ENCODE results near the gene MRPS15.
"Not testable (repeated sequence)": the region's sequence is repeated elsewhere in the genome, so short reads cannot be mapped to it uniquely, and the experiment has no call there.

The MRPS15 gene

GRCh38 chr1:36463803-36464604 lies at the start of gene MRPS15:
TSS of gene MRPS15 (minus strand) at chr1:36464384. CDS start at chr1:36464275, 109 bp downstream.
- peaks cover 25 to 26% of the 10 kb centered on the region in 2 donors for H3K36me3 ChIP-seq (ENCODE audit: control insufficient read depth in 2 of 2, insufficient read depth in 2 of 2, low read length in 2 of 2)

GRCh38 chr1:36512842-36513241 lies 48.7 kb upstream of the MRPS15 start:
- Histone ChIP-seq H3K4me3 (ENCODE audit: low read length in 2 of 2) (no peak overlapping the region), H3K9ac (ENCODE audit: low read length in 2 of 2) (no peak overlapping the region), H3K9me3 (ENCODE audit: control insufficient read depth in 2 of 2, low read length in 2 of 2) (no peaks in the 10 kb centered on the region), H3K4me1 (ENCODE audit: control insufficient read depth, insufficient read depth, low read length) (no peaks in the 10 kb centered on the region), H3K36me3 (ENCODE audit: control insufficient read depth in 2 of 2, insufficient read depth in 2 of 2, low read length in 2 of 2) (no peaks in the 10 kb centered on the region), H3K27me3 (ENCODE audit: control insufficient read depth in 1 of 2, insufficient read depth in 2 of 2, low read length in 2 of 2) (peaks cover 2 to 11% of the 10 kb centered on the region in 2 donors), H3K27ac (ENCODE audit: low read length) (no peak overlapping the region)

More at GRCh38 chr1:36463803-36464604, at the start of gene MRPS15:
- Histone ChIP-seq H3K27ac (ENCODE audit: low read length) (peak within 1 kb of the TSS; percentile 96), H3K27me3 (ENCODE audit: control insufficient read depth in 1 of 2, insufficient read depth in 2 of 2, low read length in 2 of 2) (no peaks in the 10 kb centered on the region), H3K9ac (ENCODE audit: low read length in 2 of 2) (peak within 1 kb of the TSS; percentile 78 to 91), H3K9me3 (ENCODE audit: control insufficient read depth in 2 of 2, low read length in 2 of 2) (no peaks in the 10 kb centered on the region), H3K4me3 (ENCODE audit: low read length in 2 of 2) (peak within 1 kb of the TSS; percentile 88 to 99), H3K4me1 (ENCODE audit: control insufficient read depth, insufficient read depth, low read length) (peaks cover 7% of the 10 kb centered on the region)

GRCh38 chr1:36511804-36512798 lies 47.9 kb upstream of the MRPS15 start:
- H3K9ac ChIP-seq (ENCODE audit: low read length in 2 of 2) = no peak overlapping the region
- no peaks in the 10 kb centered on the region for H3K4me1 ChIP-seq (ENCODE audit: control insufficient read depth, insufficient read depth, low read length)
- no peaks in the 10 kb centered on the region for H3K9me3 ChIP-seq (ENCODE audit: control insufficient read depth in 2 of 2, low read length in 2 of 2)
- no peak overlapping the region for H3K4me3 ChIP-seq (ENCODE audit: low read length in 2 of 2)
- H3K36me3 ChIP-seq (ENCODE audit: control insufficient read depth in 2 of 2, insufficient read depth in 2 of 2, low read length in 2 of 2) = no peaks in the 10 kb centered on the region
- H3K27ac ChIP-seq (ENCODE audit: low read length) = no peak overlapping the region
- H3K27me3 ChIP-seq (ENCODE audit: control insufficient read depth in 1 of 2, insufficient read depth in 2 of 2, low read length in 2 of 2) = peaks cover 3 to 11% of the 10 kb centered on the region in 2 donors

- H3K36me3 ChIP-seq (ENCODE audit: control insufficient read depth in 2 of 2, insufficient read depth in 2 of 2, low read length in 2 of 2); H3K27ac ChIP-seq (ENCODE audit: low read length); H3K9me3 ChIP-seq (ENCODE audit: control insufficient read depth in 2 of 2, low read length in 2 of 2); H3K9ac ChIP-seq (ENCODE audit: low read length in 2 of 2); H3K4me1 ChIP-seq (ENCODE audit: control insufficient read depth, insufficient read depth, low read length); H3K4me3 ChIP-seq (ENCODE audit: low read length in 2 of 2): not testable (repeated sequence)
- peaks cover 3 to 11% of the 10 kb centered on the region in 2 donors for H3K27me3 ChIP-seq (ENCODE audit: control insufficient read depth in 1 of 2, insufficient read depth in 2 of 2, low read length in 2 of 2)
Measured at GRCh38 chr1:36511220-36511619, 47.0 kb upstream of the MRPS15 start.

- no peaks in the 10 kb centered on the region for H3K9me3 ChIP-seq (ENCODE audit: control insufficient read depth in 2 of 2, low read length in 2 of 2)
- H3K36me3 ChIP-seq (ENCODE audit: control insufficient read depth in 2 of 2, insufficient read depth in 2 of 2, low read length in 2 of 2) = no peaks in the 10 kb centered on the region
- peaks cover 3 to 11% of the 10 kb centered on the region in 2 donors for H3K27me3 ChIP-seq (ENCODE audit: control insufficient read depth in 1 of 2, insufficient read depth in 2 of 2, low read length in 2 of 2)
- H3K9ac ChIP-seq (ENCODE audit: low read length in 2 of 2) = no peak overlapping the region
- no peaks in the 10 kb centered on the region for H3K4me1 ChIP-seq (ENCODE audit: control insufficient read depth, insufficient read depth, low read length)
- no peak overlapping the region for H3K27ac ChIP-seq (ENCODE audit: low read length)
- no peak overlapping the region for H3K4me3 ChIP-seq (ENCODE audit: low read length in 2 of 2)
Measured at GRCh38 chr1:36510418-36510817, 46.2 kb upstream of the MRPS15 start.

- Histone ChIP-seq H3K36me3 (ENCODE audit: control insufficient read depth in 2 of 2, insufficient read depth in 2 of 2, low read length in 2 of 2) (no peaks in the 10 kb centered on the region), H3K27ac (ENCODE audit: low read length) (no peak overlapping the region), H3K9me3 (ENCODE audit: control insufficient read depth in 2 of 2, low read length in 2 of 2) (no peaks in the 10 kb centered on the region), H3K4me3 (ENCODE audit: low read length in 2 of 2) (no peak overlapping the region), H3K4me1 (ENCODE audit: control insufficient read depth, insufficient read depth, low read length) (no peaks in the 10 kb centered on the region), H3K9ac (ENCODE audit: low read length in 2 of 2) (no peak overlapping the region), H3K27me3 (ENCODE audit: control insufficient read depth in 1 of 2, insufficient read depth in 2 of 2, low read length in 2 of 2) (peaks cover 6 to 11% of the 10 kb centered on the region in 2 donors)
Measured at GRCh38 chr1:36508257-36508656, 44.1 kb upstream of the MRPS15 start.

GRCh38 chr1:36506276-36506920 lies 42.2 kb upstream of the MRPS15 start:
- Histone ChIP-seq H3K4me3 (ENCODE audit: low read length in 2 of 2) (no peak overlapping the region), H3K27ac (ENCODE audit: low read length) (no peak overlapping the region), H3K36me3 (ENCODE audit: control insufficient read depth in 2 of 2, insufficient read depth in 2 of 2, low read length in 2 of 2) (no peaks in the 10 kb centered on the region), H3K9me3 (ENCODE audit: control insufficient read depth in 2 of 2, low read length in 2 of 2) (no peaks in the 10 kb centered on the region), H3K27me3 (ENCODE audit: control insufficient read depth in 1 of 2, insufficient read depth in 2 of 2, low read length in 2 of 2) (peaks cover 6 to 9% of the 10 kb centered on the region in 2 donors), H3K9ac (ENCODE audit: low read length in 2 of 2) (no peak overlapping the region), H3K4me1 (ENCODE audit: control insufficient read depth, insufficient read depth, low read length) (no peaks in the 10 kb centered on the region)

GRCh38 chr1:36503733-36504132 lies 39.5 kb upstream of the MRPS15 start:
- Histone ChIP-seq H3K27me3 (ENCODE audit: control insufficient read depth in 1 of 2, insufficient read depth in 2 of 2, low read length in 2 of 2) (peaks cover 4 to 6% of the 10 kb centered on the region in 2 donors), H3K4me1 (ENCODE audit: control insufficient read depth, insufficient read depth, low read length) (no peaks in the 10 kb centered on the region), H3K9ac (ENCODE audit: low read length in 2 of 2) (no peak overlapping the region), H3K9me3 (ENCODE audit: control insufficient read depth in 2 of 2, low read length in 2 of 2) (no peaks in the 10 kb centered on the region), H3K36me3 (ENCODE audit: control insufficient read depth in 2 of 2, insufficient read depth in 2 of 2, low read length in 2 of 2) (no peaks in the 10 kb centered on the region), H3K4me3 (ENCODE audit: low read length in 2 of 2) (no peak overlapping the region), H3K27ac (ENCODE audit: low read length) (no peak overlapping the region)

GRCh38 chr1:36503159-36503558 lies 39.0 kb upstream of the MRPS15 start:
- no peaks in the 10 kb centered on the region for H3K9me3 ChIP-seq (ENCODE audit: control insufficient read depth in 2 of 2, low read length in 2 of 2)
- no peaks in the 10 kb centered on the region for H3K36me3 ChIP-seq (ENCODE audit: control insufficient read depth in 2 of 2, insufficient read depth in 2 of 2, low read length in 2 of 2)
- peaks cover 2 to 6% of the 10 kb centered on the region in 2 donors for H3K27me3 ChIP-seq (ENCODE audit: control insufficient read depth in 1 of 2, insufficient read depth in 2 of 2, low read length in 2 of 2)
- no peak overlapping the region for H3K4me3 ChIP-seq (ENCODE audit: low read length in 2 of 2)
- H3K27ac ChIP-seq (ENCODE audit: low read length) = no peak overlapping the region
- H3K4me1 ChIP-seq (ENCODE audit: control insufficient read depth, insufficient read depth, low read length) = no peaks in the 10 kb centered on the region
- H3K9ac ChIP-seq (ENCODE audit: low read length in 2 of 2) = no peak overlapping the region

GRCh38 chr1:36502616-36503015 lies 38.4 kb upstream of the MRPS15 start:
- Histone ChIP-seq H3K36me3 (ENCODE audit: control insufficient read depth in 2 of 2, insufficient read depth in 2 of 2, low read length in 2 of 2) (no peaks in the 10 kb centered on the region), H3K4me1 (ENCODE audit: control insufficient read depth, insufficient read depth, low read length) (no peaks in the 10 kb centered on the region), H3K27ac (ENCODE audit: low read length) (no peak overlapping the region), H3K4me3 (ENCODE audit: low read length in 2 of 2) (no peak overlapping the region), H3K27me3 (ENCODE audit: control insufficient read depth in 1 of 2, insufficient read depth in 2 of 2, low read length in 2 of 2) (peaks cover under 1 to 3% of the 10 kb centered on the region in 2 donors), H3K9ac (ENCODE audit: low read length in 2 of 2) (no peak overlapping the region), H3K9me3 (ENCODE audit: control insufficient read depth in 2 of 2, low read length in 2 of 2) (no peaks in the 10 kb centered on the region)
